Measurements from ENCODE around the gene NCOA7. TPM values are rescaled to one million over a fixed set of nuclear protein-coding genes. Genes with fewer than 3 reads are reported as not detected.

Gene NCOA7
- total RNA-seq, 1 donor from 2014 or later, result 41.5 TPM

DNA sequence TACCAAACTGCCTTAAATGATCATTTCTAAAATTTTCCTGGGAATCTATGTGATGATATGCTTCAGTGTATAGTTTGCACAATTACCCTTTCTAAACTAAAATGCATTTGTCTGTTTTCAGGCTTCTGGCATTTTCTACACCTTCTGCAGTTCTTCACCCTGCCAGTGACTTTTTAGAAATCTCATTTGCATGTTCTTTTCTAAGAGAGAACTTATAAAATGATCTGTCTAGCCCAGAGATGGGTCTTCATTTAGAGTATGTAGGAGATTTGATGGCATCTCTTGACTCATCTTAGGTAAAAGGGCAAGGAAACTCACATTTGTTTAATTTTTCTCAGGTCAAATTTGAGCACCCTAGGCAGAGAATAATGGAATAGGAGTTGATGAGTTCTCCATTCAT, 17.8 kb downstream of the NCOA7 start:
- intact Hi-C loops (cut with micrococcal nuclease), result no loop called here

DNA sequence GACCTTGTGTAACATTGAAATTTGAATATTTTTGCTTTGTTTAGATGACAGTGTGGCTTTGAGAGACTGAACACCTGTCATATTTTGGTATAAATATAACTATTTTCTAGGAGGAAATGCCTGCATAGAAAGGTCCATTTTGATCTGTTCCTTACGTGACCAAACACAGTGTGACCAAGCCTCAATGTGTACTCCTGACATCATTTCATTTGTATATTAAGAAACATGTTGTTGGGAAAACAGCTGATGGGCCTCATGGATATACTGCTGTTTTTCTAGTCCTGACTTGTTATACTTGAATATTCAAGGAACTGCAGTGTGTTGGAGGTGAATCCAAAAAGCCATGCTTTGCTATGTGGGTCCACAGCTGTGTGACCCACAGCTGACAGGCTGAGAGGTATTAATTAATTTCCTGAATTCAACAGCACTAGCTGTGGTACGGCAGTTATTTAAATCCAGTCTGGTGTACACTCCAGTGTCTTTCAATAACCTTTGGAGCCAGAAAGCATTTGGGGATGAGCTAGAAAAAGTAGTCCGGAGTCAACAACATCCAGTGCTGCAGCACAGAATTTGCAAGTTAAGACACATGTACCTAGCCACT, 18.9 kb downstream of the NCOA7 start:
- intact Hi-C loops (cut with micrococcal nuclease), result no loop called here

DNA sequence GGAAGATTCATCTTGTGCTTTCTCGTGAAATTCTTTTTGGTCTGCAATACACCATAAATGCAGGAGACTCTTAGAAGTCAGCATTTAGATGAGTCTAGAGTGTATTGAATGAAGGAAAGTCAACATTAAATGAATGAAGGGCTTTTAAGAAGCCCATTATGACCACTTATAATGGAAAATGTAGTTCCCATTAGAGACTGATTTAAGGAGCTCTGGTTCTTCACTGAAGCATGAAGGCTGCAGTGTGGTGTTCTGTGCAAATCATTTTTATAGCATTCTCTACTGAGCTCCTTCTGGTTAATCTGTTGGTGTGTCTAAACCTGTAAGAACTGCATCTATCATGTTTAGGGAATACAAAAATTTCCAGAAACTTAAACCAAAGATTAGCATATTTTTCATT, 19.7 kb downstream of the NCOA7 start:
- intact Hi-C loops (cut with micrococcal nuclease), result no loop called here

DNA sequence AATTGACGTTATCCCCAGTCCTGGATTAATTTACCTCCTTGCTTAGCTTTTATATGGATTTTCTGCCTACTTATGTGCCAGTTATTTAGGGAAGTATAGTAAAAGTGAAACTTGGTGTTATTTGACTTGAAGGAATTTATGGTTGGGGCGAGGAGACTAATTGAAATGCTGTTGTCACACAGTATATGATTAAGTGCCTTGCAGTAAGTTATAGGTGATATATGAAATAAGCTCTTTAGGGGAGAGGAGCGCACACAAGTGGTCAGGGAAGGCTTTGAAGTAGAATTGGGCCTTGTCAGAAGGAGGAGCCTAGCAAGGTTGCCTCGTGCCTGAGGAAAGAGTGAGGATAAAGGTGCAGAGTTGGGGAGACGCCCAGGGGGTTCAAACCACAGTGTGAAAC, 20.5 kb downstream of the NCOA7 start:
- intact Hi-C loops (cut with micrococcal nuclease), result no loop called here

DNA sequence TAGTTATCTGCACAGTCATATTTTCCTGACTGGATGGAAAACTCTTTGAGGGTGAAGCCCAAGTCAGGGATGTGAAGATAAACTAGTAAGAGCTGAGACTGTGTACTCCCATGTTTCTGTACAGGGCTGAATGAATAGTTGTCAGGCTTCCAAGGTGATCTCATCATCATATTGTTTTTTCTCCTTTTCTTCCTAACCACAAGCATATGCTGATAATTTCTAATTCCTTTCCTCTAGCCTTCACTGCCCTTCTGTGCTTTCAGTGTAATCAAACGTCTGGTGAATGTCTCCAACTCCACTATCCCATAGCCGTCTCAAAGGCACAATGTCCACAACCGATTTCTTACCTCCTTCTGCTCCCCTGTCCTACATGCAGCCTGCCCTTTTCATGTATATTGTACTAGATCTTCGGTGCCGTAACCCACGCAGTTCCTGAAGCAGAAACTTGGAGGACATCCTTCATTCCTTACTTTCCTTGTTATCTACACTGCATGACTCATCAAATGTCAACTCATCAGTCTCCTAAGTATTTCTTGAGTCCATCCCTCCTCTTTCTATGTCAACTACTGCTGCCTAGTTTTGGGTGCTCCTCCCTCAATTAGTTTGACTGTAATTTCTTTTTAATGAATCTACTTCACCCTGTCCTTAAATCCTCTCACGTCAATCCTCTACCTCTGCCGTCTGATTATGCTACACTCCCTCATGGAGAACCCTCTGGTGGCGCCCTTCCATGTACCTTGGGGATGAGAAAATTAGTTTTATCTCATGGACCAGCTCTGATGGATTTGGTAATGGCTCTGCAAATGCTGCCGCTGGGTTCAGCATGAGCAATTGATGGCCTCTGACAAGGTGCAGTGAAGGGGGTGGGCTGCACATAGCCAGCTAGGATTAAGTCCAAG, 21.9 kb downstream of the NCOA7 start:
- intact Hi-C loops (cut with micrococcal nuclease), result no loop called here

DNA sequence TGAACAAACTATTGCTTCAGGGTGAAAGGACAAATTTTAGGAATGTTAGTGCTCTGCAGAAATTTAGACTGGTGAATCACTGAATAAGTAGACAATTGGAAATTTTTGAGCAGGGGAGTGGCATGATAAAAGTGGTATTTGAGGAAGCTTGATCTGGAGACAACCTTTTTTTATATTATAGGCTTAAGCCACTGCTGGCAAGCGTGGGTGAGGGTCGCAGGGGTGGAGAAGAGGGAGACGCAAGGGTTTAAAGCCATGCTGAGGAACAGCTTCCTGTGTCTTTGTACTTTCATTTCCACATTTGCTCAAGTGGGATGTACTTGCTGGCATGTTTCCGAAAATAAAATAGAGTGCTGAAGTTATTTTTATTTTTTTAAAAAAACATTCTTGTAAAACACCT, 23.7 kb downstream of the NCOA7 start:
- intact Hi-C loops (cut with micrococcal nuclease), result loop anchor here (2.0 kb wide), 1 partner anchor 14 kb away; no protein-coding TSS in a partner anchor

DNA sequence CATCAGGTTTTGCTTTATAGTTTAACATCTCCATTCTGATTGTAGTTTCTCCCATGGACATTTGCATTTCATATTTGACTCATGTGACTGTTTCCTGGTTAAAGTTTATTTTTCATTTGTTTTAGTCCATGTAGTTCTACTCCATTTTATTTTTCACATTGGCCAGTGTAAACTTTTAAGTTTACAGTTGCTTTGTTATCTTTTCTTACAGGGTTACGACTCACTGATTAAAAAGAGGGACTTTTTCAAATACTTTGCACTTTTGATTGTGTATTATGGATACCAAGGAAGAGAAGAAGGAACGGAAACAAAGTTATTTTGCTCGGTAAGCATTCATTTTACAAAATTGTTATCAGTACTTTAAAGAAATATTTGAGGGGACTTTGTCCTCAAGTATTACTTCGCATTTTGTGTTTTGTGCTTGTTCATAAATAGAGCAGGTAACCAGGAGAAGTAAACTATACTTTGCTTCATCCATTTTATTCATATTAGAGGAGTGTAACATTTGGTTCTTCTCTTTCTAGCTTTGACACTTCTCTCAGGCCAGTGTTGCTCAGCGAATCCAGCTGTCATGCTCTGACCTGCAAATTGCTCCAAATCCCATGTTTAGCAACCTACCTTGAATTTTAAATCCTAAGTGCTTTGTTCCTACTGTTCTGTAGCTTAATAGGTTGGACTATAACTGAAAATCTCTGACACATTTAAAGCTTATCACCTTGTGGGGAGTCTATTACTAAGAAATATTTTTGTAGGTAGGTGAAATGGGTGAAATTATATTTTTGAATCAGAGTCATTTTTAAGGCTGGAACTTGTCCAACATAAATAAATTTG, 24.5 kb downstream of the NCOA7 start:
- intact Hi-C loops (cut with micrococcal nuclease), result loop anchor here (2.0 kb wide), 1 partner anchor 14 kb away; no protein-coding TSS in a partner anchor

DNA sequence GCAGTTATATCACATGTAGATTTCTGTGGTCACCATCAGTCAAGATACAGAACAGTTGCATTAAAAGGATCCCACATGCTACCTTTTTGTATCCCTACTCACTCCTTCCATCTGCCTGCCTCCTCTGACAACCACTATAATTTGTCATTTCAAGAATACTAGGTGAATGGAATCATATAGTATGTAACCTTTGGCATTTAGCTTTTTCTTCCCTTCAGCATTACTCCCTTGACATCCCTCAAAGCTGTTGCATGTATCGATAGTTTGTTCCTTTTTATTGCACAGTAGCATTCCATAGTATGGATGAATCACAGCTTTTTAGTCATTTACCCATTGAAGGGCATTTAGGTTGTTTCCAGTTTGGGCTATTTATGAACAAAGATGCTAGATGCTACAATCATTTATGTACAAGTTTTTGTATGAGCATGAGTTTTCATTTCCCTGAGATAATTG, 26.1 kb downstream of the NCOA7 start:
- intact Hi-C loops (cut with micrococcal nuclease), result no loop called here

DNA sequence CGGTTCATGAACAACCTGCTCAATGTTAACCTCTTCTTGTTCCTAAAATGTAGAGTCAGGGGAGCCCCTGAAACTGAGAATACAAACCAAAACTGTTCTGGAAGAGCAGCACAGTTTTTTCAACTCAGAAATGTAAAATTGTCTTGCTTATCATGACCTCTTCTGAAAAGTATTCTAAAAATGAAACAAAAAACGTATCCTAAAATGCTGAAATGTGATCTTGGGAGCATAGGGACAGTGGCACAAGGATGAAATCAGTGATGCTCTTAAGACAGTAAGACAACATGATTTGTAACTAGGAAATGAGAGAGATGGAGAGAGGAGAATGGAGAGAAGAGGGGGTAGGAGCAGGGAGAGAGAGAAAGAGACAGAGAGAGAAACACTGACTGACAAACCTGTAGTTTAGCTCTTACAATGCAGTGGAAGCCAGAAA, 27.5 kb downstream of the NCOA7 start:
- intact Hi-C loops (cut with micrococcal nuclease), result loop anchor here (2.0 kb wide), 1 partner anchor 13 kb away; no protein-coding TSS in a partner anchor

DNA sequence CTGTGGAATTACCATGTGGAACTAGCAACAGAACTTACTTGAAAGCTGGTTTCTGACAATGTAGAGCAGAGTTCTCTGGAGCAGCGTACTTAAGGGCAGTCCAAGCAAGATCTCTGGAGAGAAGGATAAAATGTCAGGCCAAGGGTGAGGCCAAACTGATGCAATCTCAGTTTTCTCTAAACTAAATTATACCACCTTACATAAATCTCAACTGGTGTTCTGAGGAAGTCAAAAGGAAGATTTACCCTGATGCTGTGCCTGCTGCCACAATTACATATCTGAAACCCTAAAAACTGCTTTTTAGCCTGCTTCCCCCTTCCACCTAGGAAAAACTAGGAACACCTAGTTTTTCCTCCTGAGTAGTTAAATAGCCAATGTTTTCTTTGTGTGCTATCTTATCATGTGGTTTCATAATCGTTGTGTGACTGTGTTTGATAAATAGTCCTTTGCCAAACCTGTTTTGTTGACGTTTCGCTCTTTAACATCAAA, 28.1 kb downstream of the NCOA7 start:
- intact Hi-C loops (cut with micrococcal nuclease), result loop anchor here (2.0 kb wide), 1 partner anchor 14 kb away; no protein-coding TSS in a partner anchor

DNA sequence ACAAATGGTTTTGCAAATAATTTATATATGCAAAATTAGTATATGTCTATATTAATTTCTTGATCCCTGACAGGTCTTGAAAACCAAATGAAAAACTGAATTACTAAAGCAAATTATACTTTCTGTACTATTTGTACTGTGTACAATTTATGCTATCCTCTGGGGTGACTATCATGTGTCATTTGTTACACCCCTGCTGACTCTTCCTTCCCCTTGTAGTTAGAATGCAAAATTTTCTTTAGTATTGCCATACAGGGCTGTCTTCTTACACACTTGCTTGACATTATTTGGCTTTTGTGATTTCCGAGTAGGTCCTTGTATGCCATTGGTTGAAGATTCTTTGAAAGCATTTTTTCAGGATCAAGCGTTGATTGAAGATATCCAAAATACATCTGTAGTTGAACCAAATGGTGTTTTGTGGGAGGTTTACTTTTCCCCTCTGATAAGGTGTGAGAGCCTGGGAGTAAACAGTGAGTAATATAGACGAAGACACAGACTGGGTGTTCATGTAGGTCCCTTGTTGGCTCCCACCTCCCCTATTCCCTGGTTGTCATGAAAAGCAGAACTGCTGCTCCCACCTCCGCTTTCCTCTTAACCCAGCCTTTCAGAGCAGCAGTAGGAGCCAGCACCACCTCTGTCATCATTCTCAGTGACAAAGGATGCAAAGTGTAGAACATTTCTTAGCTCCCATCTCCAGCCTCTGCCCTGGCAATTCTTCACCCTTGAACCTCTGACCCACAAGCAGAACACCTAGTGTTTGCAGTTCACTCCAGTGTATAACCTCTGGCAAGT, 29.0 kb downstream of the NCOA7 start:
- intact Hi-C loops (cut with micrococcal nuclease), result loop anchor here (2.0 kb wide), 1 partner anchor 15 kb away; no protein-coding TSS in a partner anchor

DNA sequence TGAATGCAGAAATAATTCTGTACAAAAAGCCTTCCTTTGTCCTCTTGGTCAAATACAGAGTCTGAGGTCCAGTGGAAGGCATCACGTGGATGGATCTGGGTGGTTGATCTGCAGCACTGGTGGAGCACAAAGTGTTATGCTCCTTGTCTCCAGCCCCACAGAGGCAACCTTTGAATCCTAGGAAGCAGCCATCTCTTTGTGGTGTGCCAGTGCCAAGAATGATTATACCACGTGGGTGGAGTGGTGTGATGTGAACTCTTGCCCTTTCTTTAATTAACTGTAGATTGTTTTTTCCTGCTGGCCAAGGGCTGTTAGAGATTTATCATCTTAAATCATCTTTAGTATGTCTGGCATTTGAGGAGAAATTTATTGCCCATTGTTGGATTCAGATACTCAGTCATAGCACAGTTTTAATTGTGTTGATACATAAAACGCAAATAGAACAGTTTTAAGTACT, 31.1 kb downstream of the NCOA7 start:
- intact Hi-C loops (cut with micrococcal nuclease), result no loop called here

DNA sequence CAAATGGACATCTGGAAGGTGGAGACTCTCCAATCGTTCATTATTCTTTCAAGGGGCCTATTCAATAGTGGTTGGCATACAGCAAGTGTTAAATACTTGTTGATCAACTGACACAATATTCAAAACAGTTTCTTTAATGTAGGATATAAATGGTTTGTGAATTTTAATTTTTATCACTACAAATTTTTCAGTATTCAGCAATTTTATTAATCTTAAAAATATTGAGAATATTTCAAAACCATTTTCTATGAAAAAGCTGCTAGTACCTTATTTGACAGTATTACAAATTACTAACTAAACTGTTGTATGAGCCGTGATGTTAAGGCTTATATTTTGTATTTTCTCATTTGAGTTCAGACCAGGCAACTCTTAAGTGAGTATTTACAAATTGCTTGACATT, 32.4 kb downstream of the NCOA7 start:
- intact Hi-C loops (cut with micrococcal nuclease), result no loop called here

DNA sequence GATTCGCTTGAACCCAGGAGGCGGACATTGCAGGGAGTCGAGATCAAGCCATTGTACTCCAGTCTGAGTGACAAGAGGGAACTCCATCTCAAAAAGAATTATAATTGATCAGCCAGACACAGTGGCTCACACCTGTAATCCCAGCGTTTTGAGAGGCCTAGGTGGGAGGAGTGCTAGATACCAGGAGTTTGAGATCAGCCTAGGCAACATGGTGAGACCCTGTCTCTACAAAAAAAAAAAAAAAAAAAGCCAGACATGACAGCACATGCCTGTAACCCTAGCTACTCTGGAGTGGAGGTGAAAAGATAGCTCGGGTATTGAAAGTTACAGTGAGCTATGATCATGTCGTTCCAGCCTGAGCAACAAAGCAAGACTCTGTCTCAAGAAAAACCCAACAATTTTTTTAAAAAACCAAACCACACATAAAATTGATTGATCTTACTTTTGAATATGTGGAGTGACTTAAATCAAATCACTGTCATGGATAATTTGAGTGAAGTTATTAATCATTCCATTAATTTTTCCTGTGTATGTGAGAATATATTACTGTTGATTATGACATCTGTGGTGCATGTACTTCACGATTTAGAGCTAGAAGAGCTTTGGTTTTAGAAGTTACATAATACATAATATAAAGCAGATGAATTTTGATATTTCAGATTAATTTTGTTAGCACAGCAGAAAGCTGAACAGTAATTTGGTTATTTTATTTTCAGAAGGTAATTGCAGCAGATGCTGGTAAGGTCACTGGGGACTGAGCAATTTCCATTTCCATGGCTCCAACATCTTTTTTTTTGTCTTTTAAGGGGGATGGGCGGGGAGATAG, 34.4 kb downstream of the NCOA7 start:
- intact Hi-C loops (cut with micrococcal nuclease), result loop anchor here (1.0 kb wide), 1 partner anchor 8 kb away; no protein-coding TSS in a partner anchor

DNA sequence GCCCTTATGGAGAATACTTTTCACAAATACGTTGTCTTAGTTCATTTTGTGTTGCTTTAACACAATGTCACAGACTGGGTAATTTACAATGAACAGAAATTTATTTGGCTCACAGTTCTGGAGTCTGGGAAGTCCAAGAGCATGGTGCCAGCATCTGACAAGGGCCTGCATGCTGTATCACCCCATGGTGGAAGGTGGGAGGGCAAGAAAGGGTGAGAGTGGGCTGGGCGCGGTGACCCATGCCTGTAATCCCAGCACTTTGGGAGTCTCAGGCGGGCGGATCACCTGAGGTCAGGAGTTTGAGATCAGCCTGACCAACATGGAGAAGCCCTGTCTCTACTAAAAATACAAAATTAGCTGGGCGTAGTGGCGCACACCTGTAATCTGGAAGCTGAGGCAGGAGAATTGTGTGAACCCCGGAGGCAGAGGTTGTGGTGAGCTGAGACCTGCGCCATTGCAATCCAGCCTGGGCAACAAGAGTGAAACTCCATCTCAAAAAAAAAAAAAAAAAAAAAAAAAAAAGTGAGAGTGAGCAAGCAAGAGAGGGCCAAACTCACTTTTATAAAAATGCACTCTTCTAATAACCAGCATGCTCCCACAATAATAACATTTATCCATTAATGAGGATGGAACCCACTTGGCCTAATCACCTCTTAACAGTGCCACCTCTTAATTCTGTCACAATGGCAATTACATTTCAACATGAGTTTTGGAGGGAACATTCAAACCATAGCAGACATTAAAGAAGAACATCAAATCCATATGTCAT, 36.1 kb downstream of the NCOA7 start:
- intact Hi-C loops (cut with micrococcal nuclease), result no loop called here

DNA sequence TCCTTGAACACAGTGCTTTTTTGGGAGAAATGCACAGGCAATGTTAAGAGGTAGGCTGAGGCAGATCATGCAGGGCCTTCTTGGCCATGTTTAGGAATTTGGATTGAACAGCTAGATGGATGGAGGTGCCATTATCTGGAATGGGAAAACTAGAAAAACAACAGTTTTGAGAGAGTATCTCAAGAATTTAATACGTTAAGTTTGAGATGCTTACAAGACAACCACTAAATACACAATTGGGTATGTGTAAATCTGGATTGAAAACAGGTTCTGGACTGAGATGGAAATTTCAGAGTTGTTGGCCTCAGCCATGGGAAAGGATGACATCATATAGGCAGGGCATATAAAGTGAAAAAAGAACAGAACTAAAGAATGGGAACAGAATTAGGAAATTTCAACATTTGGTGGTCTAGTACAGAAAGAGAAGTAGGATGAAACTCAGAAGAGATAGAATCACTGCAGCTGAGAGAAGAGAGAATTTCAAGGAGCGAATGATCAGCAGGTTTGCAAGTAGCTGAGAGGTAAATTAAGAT, 37.1 kb downstream of the NCOA7 start:
- intact Hi-C loops (cut with micrococcal nuclease), result loop anchor here (2.0 kb wide), 2 partner anchors 13 to 47 kb away; no protein-coding TSS in a partner anchor

DNA sequence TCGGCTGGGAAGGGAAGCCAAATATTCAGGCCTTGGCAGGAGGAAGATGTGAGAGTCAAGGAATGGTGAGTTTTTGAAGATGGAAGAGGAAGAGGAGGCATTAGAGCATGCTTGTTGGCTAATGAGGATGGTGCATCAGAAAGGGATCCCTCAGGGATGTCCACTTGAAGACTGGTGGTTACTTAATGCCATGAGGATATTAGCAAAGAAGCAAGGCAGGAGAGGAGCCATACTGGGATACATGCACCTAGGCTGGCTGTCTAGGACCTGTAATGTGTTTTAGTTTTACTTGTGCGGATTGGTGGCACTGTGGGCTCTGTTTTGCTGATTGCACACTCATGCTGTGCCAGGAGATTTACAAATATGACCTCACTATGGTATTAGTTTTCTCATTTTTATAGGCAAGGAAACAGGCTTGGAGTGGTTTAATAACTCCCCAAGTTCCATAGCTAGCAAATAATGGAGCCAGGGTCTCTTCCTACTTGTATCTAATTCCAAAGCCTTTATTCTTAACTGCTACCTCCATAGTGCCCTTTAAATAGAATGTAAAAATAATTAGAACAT, 37.8 kb downstream of the NCOA7 start:
- intact Hi-C loops (cut with micrococcal nuclease), result loop anchor here (1.0 to 2.0 kb wide), 3 partner anchors 14 to 48 kb away; no protein-coding TSS in a partner anchor

DNA sequence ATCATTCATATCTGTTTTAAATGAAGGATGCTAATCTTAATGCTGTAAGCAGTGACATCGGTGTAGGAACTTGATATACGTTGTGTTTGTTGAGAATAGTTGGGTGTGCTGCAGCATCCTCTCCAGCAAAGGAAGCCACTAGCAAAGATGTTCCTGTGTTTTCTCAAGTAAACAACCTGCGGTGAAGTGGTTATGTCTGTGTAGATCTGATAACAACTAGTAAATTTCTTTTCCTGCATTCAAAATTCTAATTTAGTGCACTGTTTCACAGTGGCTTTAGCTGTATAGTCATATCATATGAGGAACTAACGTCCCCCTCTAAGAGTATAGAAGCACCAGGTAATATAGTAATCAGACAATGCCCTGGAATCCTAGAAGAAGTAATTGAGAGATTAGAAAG, 38.7 kb downstream of the NCOA7 start:
- intact Hi-C loops (cut with micrococcal nuclease), result loop anchor here (1.0 to 2.0 kb wide), 3 partner anchors 15 to 49 kb away; no protein-coding TSS in a partner anchor
